Tibial nerve (tissue), 4 donors: ENCODE measurements around the gene CASP8AP2. TPM values are rescaled to one million over a fixed set of nuclear protein-coding genes. Genes with fewer than 3 reads are reported as not detected.
"Not testable (repeated sequence)": the region's sequence is repeated elsewhere in the genome, so short reads cannot be mapped to it uniquely, and the experiment has no call there.

Experiments
- DNase-seq, 2 donors: peaks; one replicate each; pipeline ENCODE4 v3.0.0-alpha.2; 2019; ENCODE audit warnings: low spot score in 2 of 2
- H3K27ac ChIP-seq, 4 donors: fragments of 200-600 bp; sonication (generic) in 3 of 4; one replicate each; pipeline ENCODE4 v1.5.1; 2017 to 2019; ENCODE audit warnings: mild to moderate bottlenecking in 1 of 4
- H3K27me3 ChIP-seq, 2 donors: fragments of 200-600 bp; sonication (generic) in 1 of 2; one replicate each; pipeline versions ENCODE4 v1.5.1 to v1.6.0; 2017 to 2019
- H3K36me3 ChIP-seq, 3 donors: fragments of 200-600 bp; sonication (generic); one replicate each; pipeline ENCODE4 v1.5.1; 2018 to 2019
- H3K4me1 ChIP-seq, 4 donors: fragments of 200-600 bp; sonication (generic) in 3 of 4; one replicate each; pipeline ENCODE4 v1.5.1; 2017 to 2019
- H3K4me3 ChIP-seq, 4 donors: fragments of 200-600 bp; sonication (generic) in 3 of 4; one replicate each; pipeline ENCODE4 v1.5.1; 2017 to 2019; ENCODE audit warnings: mild to moderate bottlenecking in 1 of 4, moderate library complexity in 1 of 4
- H3K9me3 ChIP-seq, 4 donors: fragments of 200-600 bp; sonication (generic) in 3 of 4; one replicate each; pipeline ENCODE4 v1.5.1; 2017 to 2019
- EP300 ChIP-seq, 2 donors: sonication (generic); formaldehyde crosslinking; IDR thresholded peaks; one replicate each; pipeline ENCODE4 v1.6.1; 2017; ENCODE audit warnings: antibody characterized with exemption in 2 of 2, mild to moderate bottlenecking in 1 of 2
- POLR2A ChIP-seq, 2 donors: fragments of 450-650 bp; IDR thresholded peaks; one replicate each; pipeline ENCODE4 v1.6.1; 2017; ENCODE audit warnings: antibody characterized with exemption in 2 of 2, mild to moderate bottlenecking in 2 of 2, moderate library complexity in 2 of 2
- WGBS, 2 donors: methylation state at CpG; one replicate each; pipeline ENCODE4 v1.1.5; 2018; 5-methylcytosine and 5-hydroxymethylcytosine counted together
- total RNA-seq, 4 donors: library from RNA; depleted of rRNA; stranded (reverse); fragments of >200 nt; gene quantifications; one replicate each; pipeline ENCODE4 v1.1.0, GENCODE V29; 2016
- TF ChIP-seq, protein P1 (sequence below), 5 experiments: fragments of 200-600 bp in 3 of 5; fragments of 450-650 bp in 2 of 5; sonication (generic) in 3 of 5; IDR thresholded peaks; one replicate each; pipeline ENCODE4 v1.5.1; 2016 to 2019; ENCODE audit warnings: antibody characterized with exemption in 5 of 5, mild to moderate bottlenecking in 3 of 5, moderate library complexity in 2 of 5

CASP8AP2 gene
- total RNA-seq, 4 donors from 2014 or later = 17.4 to 21.4 (median 18.9) TPM

DNA sequence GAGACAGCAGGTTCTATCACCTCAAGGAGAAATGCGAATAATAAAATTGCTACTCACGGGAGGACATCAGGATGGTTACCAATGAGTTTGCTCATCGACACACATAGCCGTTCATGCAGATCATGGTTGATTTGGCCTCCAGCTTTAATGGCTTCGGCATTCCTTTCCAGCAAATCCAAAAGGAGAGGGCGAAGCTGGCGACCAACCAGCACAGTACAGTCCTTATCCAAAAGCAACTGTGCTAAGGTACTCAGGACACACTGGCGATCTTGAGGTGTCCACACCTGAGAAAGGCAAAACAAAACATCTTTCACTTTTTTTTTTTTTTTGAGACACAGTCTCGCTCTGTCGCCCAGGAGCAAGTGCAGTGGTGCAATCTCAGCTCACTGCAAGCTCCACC lies 26.4 kb upstream of the CASP8AP2 start:
- Histone ChIP-seq H3K9me3 (no peaks in the 10 kb centered on the region), H3K4me3 (no peak overlapping the region), H3K27me3 (no peaks in the 10 kb centered on the region), H3K4me1 (no peaks in the 10 kb centered on the region), H3K36me3 (peaks cover 0 to 48% (median 0%) of the 10 kb centered on the region in 3 donors), H3K27ac (no peak overlapping the region)
- DNase-seq = no peak
- WGBS, 2 donors = 96 to 97% methylated on average over 10 of the region's 10 CpGs
- TF ChIP-seq, protein P1, sequence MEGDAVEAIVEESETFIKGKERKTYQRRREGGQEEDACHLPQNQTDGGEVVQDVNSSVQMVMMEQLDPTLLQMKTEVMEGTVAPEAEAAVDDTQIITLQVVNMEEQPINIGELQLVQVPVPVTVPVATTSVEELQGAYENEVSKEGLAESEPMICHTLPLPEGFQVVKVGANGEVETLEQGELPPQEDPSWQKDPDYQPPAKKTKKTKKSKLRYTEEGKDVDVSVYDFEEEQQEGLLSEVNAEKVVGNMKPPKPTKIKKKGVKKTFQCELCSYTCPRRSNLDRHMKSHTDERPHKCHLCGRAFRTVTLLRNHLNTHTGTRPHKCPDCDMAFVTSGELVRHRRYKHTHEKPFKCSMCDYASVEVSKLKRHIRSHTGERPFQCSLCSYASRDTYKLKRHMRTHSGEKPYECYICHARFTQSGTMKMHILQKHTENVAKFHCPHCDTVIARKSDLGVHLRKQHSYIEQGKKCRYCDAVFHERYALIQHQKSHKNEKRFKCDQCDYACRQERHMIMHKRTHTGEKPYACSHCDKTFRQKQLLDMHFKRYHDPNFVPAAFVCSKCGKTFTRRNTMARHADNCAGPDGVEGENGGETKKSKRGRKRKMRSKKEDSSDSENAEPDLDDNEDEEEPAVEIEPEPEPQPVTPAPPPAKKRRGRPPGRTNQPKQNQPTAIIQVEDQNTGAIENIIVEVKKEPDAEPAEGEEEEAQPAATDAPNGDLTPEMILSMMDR (IDR thresholded peaks at IDR 0.05) = no peak
- no peak for TF ChIP-seq POLR2A (IDR thresholded peaks at IDR 0.05)
- no peak for TF ChIP-seq EP300 (IDR thresholded peaks at IDR 0.05)

DNA sequence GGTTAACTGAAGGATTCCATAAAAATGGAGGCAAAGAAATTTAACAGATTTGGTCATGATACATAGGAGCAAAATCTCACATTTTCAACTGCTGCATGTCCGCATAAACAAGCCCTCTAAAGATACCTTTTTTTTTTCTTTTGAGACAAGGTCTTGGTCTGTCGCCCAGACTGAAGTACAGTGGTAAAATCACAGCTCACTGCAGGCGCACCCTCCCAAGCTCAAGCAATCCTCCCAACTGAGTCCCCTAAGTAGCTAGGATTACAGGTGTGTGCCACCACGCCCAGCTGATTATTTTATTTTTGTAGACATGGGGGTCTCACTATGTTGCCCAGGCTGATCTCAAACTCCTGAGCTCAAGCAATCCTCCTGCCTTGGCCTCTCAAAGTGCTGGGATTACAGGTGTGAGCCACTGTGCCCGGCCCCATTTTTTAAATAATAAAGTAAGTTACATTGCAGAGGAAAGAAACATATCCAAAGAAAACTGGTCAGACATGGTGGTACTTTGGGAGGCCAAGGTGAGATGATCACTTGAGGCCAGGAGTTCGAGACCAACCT lies 23.8 kb upstream of the CASP8AP2 start:
- Histone ChIP-seq H3K27me3 (no peaks in the 10 kb centered on the region), H3K4me1 (no peaks in the 10 kb centered on the region), H3K27ac (no peak overlapping the region), H3K36me3 (peaks cover 0 to 25% (median 0%) of the 10 kb centered on the region in 3 donors), H3K9me3 (no peaks in the 10 kb centered on the region), H3K4me3 (no peak overlapping the region)
- WGBS, 2 donors = 91 to 94% methylated on average over 6 of the region's 6 CpGs
- TF ChIP-seq POLR2A (IDR thresholded peaks at IDR 0.05) = no peak
- TF ChIP-seq, protein P1 (IDR thresholded peaks at IDR 0.05) = no peak
- no peak for TF ChIP-seq EP300 (IDR thresholded peaks at IDR 0.05)
- DNase-seq = no peak

DNA sequence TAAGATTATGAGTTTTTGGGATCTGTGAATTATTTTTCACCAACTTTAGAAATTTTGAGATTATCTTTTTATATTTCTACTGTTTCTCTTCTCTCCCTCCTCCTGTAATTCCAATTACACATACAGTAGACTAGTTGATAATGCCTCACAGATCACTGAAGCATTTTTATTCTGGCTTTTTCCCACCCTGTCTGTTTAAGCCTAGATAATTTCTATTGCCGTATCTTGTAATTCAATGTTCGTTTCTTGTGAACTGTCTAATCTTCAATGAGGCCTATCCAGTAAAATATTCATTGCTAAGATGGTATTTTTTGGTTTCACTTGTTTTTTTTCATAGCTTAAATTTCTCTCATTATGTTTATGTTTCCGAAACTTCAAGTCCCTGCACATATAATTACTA lies 22.1 kb upstream of the CASP8AP2 start:
- H3K36me3 ChIP-seq = peaks cover 0 to 8% (median 0%) of the 10 kb centered on the region in 3 donors
- no peak overlapping the region for H3K4me3 ChIP-seq
- H3K9me3 ChIP-seq = no peaks in the 10 kb centered on the region
- no peaks in the 10 kb centered on the region for H3K4me1 ChIP-seq
- no peak overlapping the region for H3K27ac ChIP-seq
- no peak for DNase-seq
- 87 to 89% methylated on average over 3 of the region's 3 CpGs for WGBS, 2 donors
- H3K27me3 ChIP-seq = no peaks in the 10 kb centered on the region
- TF ChIP-seq EP300 (IDR thresholded peaks at IDR 0.05) = no peak
- TF ChIP-seq, protein P1 (IDR thresholded peaks at IDR 0.05) = no peak
- TF ChIP-seq POLR2A (IDR thresholded peaks at IDR 0.05) = no peak

- not testable (repeated sequence) for H3K27ac ChIP-seq, H3K27me3 ChIP-seq, DNase-seq, H3K4me3 ChIP-seq, H3K9me3 ChIP-seq, H3K36me3 ChIP-seq
- WGBS, 2 donors = 90 to 91% methylated on average over 3 of the region's 3 CpGs
- H3K4me1 ChIP-seq = peaks cover 0 to 18% (median 1%) of the 10 kb centered on the region in 4 donors
Measured at GRCh38 chr6:89813422-89813821, 16.3 kb upstream of the CASP8AP2 start.

GRCh38 chr6:89817481-89817880 lies 12.2 kb upstream of the CASP8AP2 start:
- WGBS, 2 donors = 53% methylated on average over 3 of the region's 3 CpGs
- H3K4me1 ChIP-seq = peaks cover 0 to 33% (median 10%) of the 10 kb centered on the region in 4 donors
- TF ChIP-seq EP300 (IDR thresholded peaks at IDR 0.05) = no peak
- no peak for TF ChIP-seq POLR2A (IDR thresholded peaks at IDR 0.05)
- TF ChIP-seq, protein P1 (IDR thresholded peaks at IDR 0.05) = no peak

DNA sequence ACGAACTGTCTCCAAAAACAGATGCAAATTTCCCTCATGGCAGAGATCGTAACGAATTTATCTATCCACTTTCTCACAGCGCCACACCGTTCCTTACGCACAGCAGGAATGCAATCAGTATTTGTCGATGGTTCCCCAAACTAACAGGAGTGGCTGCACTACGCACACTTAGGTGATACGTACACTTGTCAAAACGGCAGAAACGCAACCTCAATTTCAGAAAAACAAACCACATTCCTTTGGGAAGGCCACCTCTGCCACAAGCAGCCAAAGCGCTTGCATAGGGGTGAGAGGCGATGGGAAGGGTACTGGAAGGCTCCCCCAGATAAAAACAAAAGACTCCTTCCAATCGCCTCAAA lies 10.7 kb upstream of the CASP8AP2 start:
- Histone ChIP-seq H3K36me3 (no peaks in the 10 kb centered on the region), H3K27me3 (no peaks in the 10 kb centered on the region), H3K27ac (peak overlapping the region; percentile 83 to 95 (median 92)), H3K4me1 (peaks cover 0 to 33% (median 10%) of the 10 kb centered on the region in 4 donors), H3K4me3 (peak overlapping the region; percentile 81 to 97 (median 90)), H3K9me3 (no peaks in the 10 kb centered on the region)
- 0 to 1% methylated on average over 13 to 14 of the region's 14 CpGs for WGBS, 2 donors
- DNase-seq = no peak
- TF ChIP-seq, protein P1 (IDR thresholded peaks at IDR 0.05) = no peak
- TF ChIP-seq EP300 (IDR thresholded peaks at IDR 0.05) (no peak), POLR2A (IDR thresholded peaks at IDR 0.05) (no peak)

More at GRCh38 chr6:89817481-89817880, 12.2 kb upstream of the CASP8AP2 start:
- H3K27me3 ChIP-seq = no peaks in the 10 kb centered on the region
- DNase-seq = no peak
- no peaks in the 10 kb centered on the region for H3K36me3 ChIP-seq
- H3K4me3 ChIP-seq = no peak overlapping the region
- H3K9me3 ChIP-seq = no peaks in the 10 kb centered on the region
- no peak overlapping the region for H3K27ac ChIP-seq
